Panc1 (cell line): ENCODE data around the gene ZNF383.

Experiments
- CTCF ChIP-seq: fragments of 450-650 bp; IDR thresholded peaks from 2 replicates; pipeline ENCODE4 v1.5.1; 2017; ENCODE audit warnings: mild to moderate bottlenecking
- POLR2AphosphoS5 ChIP-seq: IDR thresholded peaks from 2 replicates; pipeline ENCODE4 v1.6.1; 2012; ENCODE audit warnings: mild to moderate bottlenecking, low read depth, low read length, moderate library complexity
- SIN3A ChIP-seq: IDR thresholded peaks from 2 replicates; pipeline ENCODE4 v1.6.1; 2012; ENCODE audit warnings: low read depth, mild to moderate bottlenecking, low read length, moderate library complexity, borderline replicate concordance; ENCODE audit not compliant: insufficient read depth

GRCh38 chr19:37226248-37226647 is 8.2 kb downstream of the ZNF383 start:
- TF ChIP-seq SIN3A = no peak
- TF ChIP-seq POLR2AphosphoS5 = no peak
- TF ChIP-seq CTCF = no peak
